Fibroblast of pulmonary artery (primary cell): ENCODE measurements around the gene CCDC179.
A peak's percentile ranks its signal among the peaks of the same experiment; 100 is the strongest.

Experiments
- DNase-seq: peaks from one replicate; pipeline ENCODE4 v3.0.0-alpha.2; 2010; ENCODE audit warnings: low read depth
- H3K4me3 ChIP-seq: replicated peaks from 2 replicates; pipeline ENCODE4 v1.5.1; 2011; ENCODE audit warnings: low read depth, mild to moderate bottlenecking, control low read depth, low read length, moderate library complexity
- TF ChIP-seq, protein P1 (sequence below): IDR thresholded peaks from 2 replicates; pipeline ENCODE4 v1.5.1; 2011; ENCODE audit warnings: mild to moderate bottlenecking, control low read depth, low read length, inconsistent platforms; ENCODE audit errors: missing control alignments

Gene CCDC179

DNA sequence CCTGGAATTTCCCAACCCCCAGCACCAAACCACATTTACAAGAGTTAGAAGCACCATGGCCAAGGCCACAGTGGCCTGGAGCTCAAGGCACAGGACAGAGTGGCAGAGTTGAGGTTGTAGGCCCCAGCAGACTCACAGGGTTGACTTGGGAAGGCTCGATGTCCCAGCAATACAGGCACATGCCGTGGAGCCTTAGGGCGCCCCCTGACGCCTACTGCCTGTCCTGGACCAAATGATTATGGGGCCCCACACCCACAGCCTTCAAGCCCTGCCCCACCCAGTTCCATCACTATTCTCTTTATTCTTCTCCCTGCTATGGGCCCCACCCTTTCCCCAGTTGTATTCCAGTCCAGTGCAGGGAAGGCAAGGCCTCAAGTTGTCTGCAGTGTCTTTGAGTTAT lies at the start of gene CCDC179:
Gene CCDC179 (minus strand): TSS at position 234 of the 400 bp plus-strand sequence. CDS start 53 bp downstream, at position 181.
- no peak within 1 kb of the TSS for H3K4me3 ChIP-seq
- TF ChIP-seq, protein P1, sequence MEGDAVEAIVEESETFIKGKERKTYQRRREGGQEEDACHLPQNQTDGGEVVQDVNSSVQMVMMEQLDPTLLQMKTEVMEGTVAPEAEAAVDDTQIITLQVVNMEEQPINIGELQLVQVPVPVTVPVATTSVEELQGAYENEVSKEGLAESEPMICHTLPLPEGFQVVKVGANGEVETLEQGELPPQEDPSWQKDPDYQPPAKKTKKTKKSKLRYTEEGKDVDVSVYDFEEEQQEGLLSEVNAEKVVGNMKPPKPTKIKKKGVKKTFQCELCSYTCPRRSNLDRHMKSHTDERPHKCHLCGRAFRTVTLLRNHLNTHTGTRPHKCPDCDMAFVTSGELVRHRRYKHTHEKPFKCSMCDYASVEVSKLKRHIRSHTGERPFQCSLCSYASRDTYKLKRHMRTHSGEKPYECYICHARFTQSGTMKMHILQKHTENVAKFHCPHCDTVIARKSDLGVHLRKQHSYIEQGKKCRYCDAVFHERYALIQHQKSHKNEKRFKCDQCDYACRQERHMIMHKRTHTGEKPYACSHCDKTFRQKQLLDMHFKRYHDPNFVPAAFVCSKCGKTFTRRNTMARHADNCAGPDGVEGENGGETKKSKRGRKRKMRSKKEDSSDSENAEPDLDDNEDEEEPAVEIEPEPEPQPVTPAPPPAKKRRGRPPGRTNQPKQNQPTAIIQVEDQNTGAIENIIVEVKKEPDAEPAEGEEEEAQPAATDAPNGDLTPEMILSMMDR, result no peak
- DNase-seq, result no peak

DNA sequence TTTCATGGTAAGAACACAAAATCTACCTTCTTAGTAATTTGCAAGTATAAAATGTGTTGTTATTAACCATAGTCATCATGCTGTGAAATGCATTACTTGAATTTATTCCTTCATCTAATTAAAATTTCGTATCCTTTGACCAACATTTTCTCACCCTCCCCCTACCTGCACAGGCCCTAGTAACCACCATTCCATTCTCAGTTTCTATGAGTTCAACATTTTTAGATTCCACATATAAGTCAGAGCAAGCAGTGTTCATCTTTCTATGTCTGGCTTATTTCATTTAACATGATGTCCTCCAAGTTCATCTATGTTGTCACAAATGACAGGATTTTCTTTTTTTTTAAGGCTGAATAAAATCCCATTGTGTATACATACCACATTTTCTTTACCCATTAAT lies 43.5 kb upstream of the CCDC179 start:
- H3K4me3 ChIP-seq, result no peak overlapping the region
- no peak for DNase-seq
- TF ChIP-seq, protein P1, result no peak

DNA sequence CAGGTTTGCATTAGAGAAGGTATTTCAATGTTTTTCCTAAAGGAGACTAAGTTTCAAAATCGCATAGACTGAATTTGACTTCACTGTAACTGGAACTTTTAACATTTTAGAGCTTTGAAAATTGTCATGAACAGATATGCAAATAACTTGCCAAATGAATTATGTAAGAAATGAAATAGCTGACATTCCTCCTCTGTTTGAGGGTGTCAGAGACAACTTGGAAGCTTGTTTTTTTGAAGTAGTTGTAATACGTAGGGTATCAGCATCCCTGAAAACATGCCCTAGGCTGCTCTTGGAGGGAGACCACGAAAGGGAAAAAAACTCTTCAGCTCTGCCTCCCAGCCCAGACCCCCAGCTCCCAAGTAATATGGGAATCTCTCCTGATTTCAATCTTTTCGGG lies 41.3 kb upstream of the CCDC179 start:
- no peak for DNase-seq
- TF ChIP-seq, protein P1, result no peak
- H3K4me3 ChIP-seq, result no peak overlapping the region

DNA sequence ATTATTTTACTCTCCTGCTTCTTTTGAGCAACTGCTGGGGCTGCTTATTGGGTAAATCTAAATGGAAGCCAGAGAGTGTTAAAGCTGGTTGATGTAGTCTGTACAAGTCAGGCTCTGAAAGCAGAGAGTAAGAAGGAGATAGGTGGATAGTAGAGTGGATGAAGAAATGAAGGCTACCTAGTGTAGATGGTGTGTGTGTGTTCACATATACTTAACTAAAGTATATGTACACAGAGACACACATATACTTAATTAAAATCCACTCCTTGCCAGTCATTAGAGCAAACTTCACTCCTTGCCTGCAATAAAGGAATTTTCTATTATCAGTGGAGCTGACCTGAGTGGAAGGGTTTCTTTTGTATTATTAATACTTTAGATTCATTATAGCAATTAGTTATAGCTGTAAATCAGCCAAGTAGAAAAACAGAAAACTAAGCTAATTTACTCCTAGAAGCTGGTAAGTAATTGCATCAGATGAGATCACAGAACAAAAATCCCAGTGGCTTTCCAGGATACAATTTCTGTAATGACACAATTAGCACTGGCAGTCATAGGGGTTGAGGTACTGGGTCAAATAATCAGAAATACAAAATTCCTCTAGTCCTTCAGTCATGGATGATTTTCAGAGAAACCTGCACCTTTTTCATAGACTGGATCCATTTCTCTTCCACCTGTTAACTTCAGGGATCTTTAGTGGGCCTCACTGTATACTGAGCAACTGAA lies 40.7 kb upstream of the CCDC179 start:
- DNase-seq, result no peak
- H3K4me3 ChIP-seq, result no peak overlapping the region
- TF ChIP-seq, protein P1, result no peak

DNA sequence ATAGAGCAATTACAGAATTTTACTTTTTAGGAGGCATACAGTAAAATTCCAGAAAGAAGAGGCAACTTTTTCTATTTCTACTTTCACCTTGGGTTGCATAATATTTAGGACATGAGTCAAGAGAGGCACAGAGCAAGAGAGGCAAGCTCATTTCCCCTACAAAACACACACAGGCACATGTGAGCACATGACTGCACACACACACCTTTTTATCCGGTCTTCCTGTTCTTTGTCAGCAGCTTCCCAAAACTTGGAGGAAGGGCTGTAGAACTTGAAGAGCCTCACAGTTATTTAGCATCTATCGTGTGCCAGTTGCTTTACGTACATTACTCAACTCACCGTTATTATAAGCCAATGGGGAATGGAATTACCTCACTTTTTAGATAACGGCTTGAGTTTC lies 37.8 kb upstream of the CCDC179 start:
- TF ChIP-seq, protein P1, result no peak
- peak; percentile 16 for DNase-seq
- H3K4me3 ChIP-seq, result no peak overlapping the region

DNA sequence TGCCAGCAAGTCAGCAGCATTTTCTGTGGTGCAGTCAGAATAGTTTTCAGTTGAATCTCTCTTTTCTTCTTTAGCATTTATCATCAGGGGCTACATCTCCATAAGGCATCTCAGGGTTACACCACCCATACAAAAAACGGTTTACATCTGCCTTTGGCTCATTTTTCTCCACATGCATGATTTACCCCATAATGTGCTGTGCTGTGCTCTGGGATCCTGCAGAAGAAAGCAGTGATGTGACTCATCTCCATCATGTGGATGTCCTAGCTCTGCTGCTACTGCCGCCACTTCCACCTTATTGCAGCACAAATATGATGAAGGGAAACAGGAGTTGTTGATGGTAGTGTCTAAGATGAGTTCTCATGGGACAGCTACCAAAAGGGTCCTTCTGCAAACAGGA lies 30.0 kb upstream of the CCDC179 start:
- TF ChIP-seq, protein P1, result no peak
- H3K4me3 ChIP-seq, result no peak overlapping the region
- DNase-seq, result no peak

DNA sequence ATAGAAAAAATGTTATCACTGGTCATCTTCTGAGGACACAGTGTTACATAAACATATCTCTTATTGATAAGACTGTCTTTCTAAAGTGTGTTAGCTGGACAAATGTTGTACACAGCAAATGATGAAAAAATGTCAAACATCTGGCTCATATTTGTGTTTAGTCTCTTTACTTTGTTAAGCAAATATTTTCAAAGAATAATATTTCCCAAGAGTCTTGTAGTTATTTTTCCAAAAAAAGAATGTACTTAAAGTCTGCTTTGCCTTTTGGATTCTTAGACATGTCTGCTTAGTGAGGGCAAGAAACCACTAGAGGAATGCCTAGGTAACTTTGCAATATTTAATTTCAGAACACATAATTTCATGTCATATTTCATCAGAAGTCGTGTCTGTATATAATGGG lies 23.9 kb upstream of the CCDC179 start:
- TF ChIP-seq, protein P1, result no peak
- peak; percentile 18 for DNase-seq
- H3K4me3 ChIP-seq, result no peak overlapping the region
